Mucosa of rectum (tissue), 2 donors: ENCODE measurements around the gene PRKACA.

Source experiments
- H3K27ac ChIP-seq, 2 donors: one replicate each; pipeline ENCODE4 v1.7.0; 2013; ENCODE audit warnings: inconsistent platforms in 2 of 2, low read depth in 2 of 2, low read length in 2 of 2
- H3K27me3 ChIP-seq, 2 donors: one replicate each; pipeline ENCODE4 v1.7.0; 2013; ENCODE audit warnings: low read length in 2 of 2; ENCODE audit not compliant: control insufficient read depth in 2 of 2, insufficient read depth in 2 of 2
- H3K36me3 ChIP-seq, 2 donors: one replicate each; pipeline ENCODE4 v1.7.0; 2013; ENCODE audit warnings: low read length in 2 of 2; ENCODE audit not compliant: control insufficient read depth in 2 of 2, insufficient read depth in 2 of 2
- H3K4me1 ChIP-seq, 2 donors: one replicate each; pipeline ENCODE4 v1.7.0; 2013; ENCODE audit warnings: low read length in 2 of 2, mild to moderate bottlenecking in 1 of 2; ENCODE audit not compliant: control insufficient read depth in 2 of 2, insufficient read depth in 2 of 2
- H3K4me3 ChIP-seq, 2 donors: one replicate each; pipeline ENCODE4 v1.7.0; 2013; ENCODE audit warnings: low read length in 2 of 2
- H3K9ac ChIP-seq, 2 donors: one replicate each; pipeline ENCODE4 v1.7.0; 2013; ENCODE audit warnings: low read length in 2 of 2, low read depth in 1 of 2, mild to moderate bottlenecking in 1 of 2
- H3K9me3 ChIP-seq, 2 donors: one replicate each; pipeline ENCODE4 v1.7.0; 2013; ENCODE audit warnings: low read length in 2 of 2; ENCODE audit not compliant: control insufficient read depth in 2 of 2
- donor health status: healthy.
- donor health status: Normal muscosa, but diverticular disease.

The PRKACA gene

GRCh38 chr19:14158276-14159023 is 40.9 kb upstream of the PRKACA start:
- peaks cover 22 to 32% of the 10 kb centered on the region in 2 donors for H3K36me3 ChIP-seq
- no peak overlapping the region for H3K9ac ChIP-seq
- no peaks in the 10 kb centered on the region for H3K27me3 ChIP-seq
- no peak overlapping the region for H3K27ac ChIP-seq
- H3K4me1 ChIP-seq: no peaks in the 10 kb centered on the region
- H3K9me3 ChIP-seq: no peaks in the 10 kb centered on the region
- no peak overlapping the region for H3K4me3 ChIP-seq

GRCh38 chr19:14156971-14157717 is 39.6 kb upstream of the PRKACA start:
- H3K4me3 ChIP-seq: no peak overlapping the region
- no peak overlapping the region for H3K9ac ChIP-seq
- no peak overlapping the region for H3K27ac ChIP-seq
- H3K36me3 ChIP-seq: peaks cover 19 to 30% of the 10 kb centered on the region in 2 donors
- H3K27me3 ChIP-seq: no peaks in the 10 kb centered on the region
- no peaks in the 10 kb centered on the region for H3K4me1 ChIP-seq
- H3K9me3 ChIP-seq: no peaks in the 10 kb centered on the region

- Histone ChIP-seq H3K9ac (no peak overlapping the region), H3K4me1 (no peaks in the 10 kb centered on the region), H3K9me3 (no peaks in the 10 kb centered on the region), H3K27ac (no peak overlapping the region), H3K36me3 (peaks cover 19 to 30% of the 10 kb centered on the region in 2 donors), H3K27me3 (no peaks in the 10 kb centered on the region), H3K4me3 (no peak overlapping the region)
These were observed 38.6 kb upstream of the PRKACA start for GRCh38 chr19:14156122-14156521.

- Histone ChIP-seq H3K27me3 (no peaks in the 10 kb centered on the region), H3K27ac (no peak overlapping the region), H3K4me1 (no peaks in the 10 kb centered on the region), H3K9me3 (no peaks in the 10 kb centered on the region), H3K36me3 (peaks cover 19 to 30% of the 10 kb centered on the region in 2 donors), H3K9ac (no peak overlapping the region), H3K4me3 (no peak overlapping the region)
These were observed 37.8 kb upstream of the PRKACA start for GRCh38 chr19:14155371-14155770.

- Histone ChIP-seq H3K9ac (no peak overlapping the region), H3K27ac (no peak overlapping the region), H3K9me3 (no peaks in the 10 kb centered on the region), H3K4me1 (peaks cover 18 to 19% of the 10 kb centered on the region in 2 donors), H3K36me3 (peaks cover 14 to 20% of the 10 kb centered on the region in 2 donors), H3K27me3 (no peaks in the 10 kb centered on the region), H3K4me3 (no peak overlapping the region)
These were observed 35.2 kb upstream of the PRKACA start for GRCh38 chr19:14152713-14153112.

- Histone ChIP-seq H3K27me3 (no peaks in the 10 kb centered on the region), H3K27ac (no peak overlapping the region), H3K9ac (no peak overlapping the region), H3K9me3 (no peaks in the 10 kb centered on the region), H3K36me3 (peaks cover 9 to 10% of the 10 kb centered on the region in 2 donors), H3K4me3 (no peak overlapping the region), H3K4me1 (peaks cover 18 to 19% of the 10 kb centered on the region in 2 donors)
These were observed 33.5 kb upstream of the PRKACA start for GRCh38 chr19:14150770-14151661.

GRCh38 chr19:14150041-14150769 is 32.6 kb upstream of the PRKACA start:
- Histone ChIP-seq H3K27ac (no peak overlapping the region), H3K4me1 (peaks cover 18 to 19% of the 10 kb centered on the region in 2 donors), H3K27me3 (no peaks in the 10 kb centered on the region), H3K36me3 (peaks cover 8% of the 10 kb centered on the region in 2 donors), H3K9ac (peak overlapping the region in 1 of 2 donors; percentile 41), H3K4me3 (peak overlapping the region in 1 of 2 donors; percentile 26), H3K9me3 (no peaks in the 10 kb centered on the region)

- H3K27me3 ChIP-seq: no peaks in the 10 kb centered on the region
- H3K4me1 ChIP-seq: peaks cover 18 to 19% of the 10 kb centered on the region in 2 donors
- peaks cover 5% of the 10 kb centered on the region in 2 donors for H3K36me3 ChIP-seq
- H3K27ac ChIP-seq: peak overlapping the region; percentile 40 to 68
- peak overlapping the region; percentile 32 to 41 for H3K9ac ChIP-seq
- no peaks in the 10 kb centered on the region for H3K9me3 ChIP-seq
- H3K4me3 ChIP-seq: peak overlapping the region; percentile 0 to 26
These were observed 32.0 kb upstream of the PRKACA start for GRCh38 chr19:14149509-14149994.

GRCh38 chr19:14148751-14149410 is 31.3 kb upstream of the PRKACA start:
- Histone ChIP-seq H3K9me3 (no peaks in the 10 kb centered on the region), H3K9ac (peak overlapping the region; percentile 32 to 41), H3K36me3 (peaks cover 5% of the 10 kb centered on the region in 2 donors), H3K4me1 (peaks cover 18 to 19% of the 10 kb centered on the region in 2 donors), H3K27me3 (no peaks in the 10 kb centered on the region), H3K4me3 (peak overlapping the region; percentile 0 to 26), H3K27ac (peak overlapping the region; percentile 40 to 68)
